DMS 273 (cell line): ENCODE data around the gene DUSP15.
"Not testable (repeated sequence)": the region's sequence is repeated elsewhere in the genome, so short reads cannot be mapped to it uniquely, and the experiment has no call there.

Source experiments
- DNase-seq: peaks from one replicate; lab custom pipeline; 2025; ENCODE audit not compliant: unreplicated experiment; lab: John Stamatoyannopoulos, UW

The DUSP15 gene, protein sequence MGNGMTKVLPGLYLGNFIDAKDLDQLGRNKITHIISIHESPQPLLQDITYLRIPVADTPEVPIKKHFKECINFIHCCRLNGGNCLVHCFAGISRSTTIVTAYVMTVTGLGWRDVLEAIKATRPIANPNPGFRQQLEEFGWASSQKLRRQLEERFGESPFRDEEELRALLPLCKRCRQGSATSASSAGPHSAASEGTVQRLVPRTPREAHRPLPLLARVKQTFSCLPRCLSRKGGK

DNA sequence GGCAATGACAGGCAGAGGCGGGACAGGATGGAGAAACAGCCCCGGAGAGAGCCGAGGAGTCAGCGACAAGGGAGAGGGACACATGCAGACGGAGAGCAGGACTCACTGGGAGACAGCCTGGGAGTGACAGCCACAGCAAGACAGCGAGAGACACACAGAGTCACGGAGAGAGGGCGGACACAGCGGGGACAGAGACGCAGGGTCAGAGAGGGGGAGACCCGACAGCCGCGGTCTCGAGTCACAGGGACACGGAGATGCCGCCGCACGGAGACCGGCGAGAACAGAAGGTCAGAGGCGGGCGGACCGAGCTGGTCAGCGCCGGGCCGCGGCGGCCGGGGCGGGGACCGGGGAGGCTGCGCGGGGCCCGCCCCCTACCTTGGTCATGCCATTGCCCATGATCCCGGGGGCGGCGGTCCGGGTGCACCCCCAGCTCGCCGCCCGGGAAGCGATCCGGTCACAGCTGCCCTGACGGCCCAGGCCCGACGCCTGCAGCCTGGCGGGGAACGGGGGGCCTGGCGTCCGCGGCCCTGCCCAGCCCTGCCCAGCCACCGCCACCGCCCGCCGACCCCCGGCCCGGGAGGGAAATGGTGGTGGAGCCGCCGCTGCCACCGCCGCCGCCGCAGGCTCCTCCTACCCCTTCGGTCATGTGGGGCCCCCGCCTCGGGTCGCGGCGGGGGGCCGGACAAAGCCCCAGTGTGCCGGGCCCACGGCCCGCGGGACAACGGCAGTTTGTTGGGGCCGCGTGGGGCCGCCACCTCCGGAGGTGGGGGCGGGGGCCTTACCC, at the start of gene DUSP15, which contains the start of gene TTLL9:
TSS of gene DUSP15 (minus strand) at position 586 of the 784 bp plus-strand sequence. CDS start at position 396, 190 bp downstream.
TSS of gene TTLL9 (plus strand) at position 693 of the 784 bp plus-strand sequence. CDS start 493 bp downstream, outside the sequence.
- DNase-seq: peak; percentile 46

DNA sequence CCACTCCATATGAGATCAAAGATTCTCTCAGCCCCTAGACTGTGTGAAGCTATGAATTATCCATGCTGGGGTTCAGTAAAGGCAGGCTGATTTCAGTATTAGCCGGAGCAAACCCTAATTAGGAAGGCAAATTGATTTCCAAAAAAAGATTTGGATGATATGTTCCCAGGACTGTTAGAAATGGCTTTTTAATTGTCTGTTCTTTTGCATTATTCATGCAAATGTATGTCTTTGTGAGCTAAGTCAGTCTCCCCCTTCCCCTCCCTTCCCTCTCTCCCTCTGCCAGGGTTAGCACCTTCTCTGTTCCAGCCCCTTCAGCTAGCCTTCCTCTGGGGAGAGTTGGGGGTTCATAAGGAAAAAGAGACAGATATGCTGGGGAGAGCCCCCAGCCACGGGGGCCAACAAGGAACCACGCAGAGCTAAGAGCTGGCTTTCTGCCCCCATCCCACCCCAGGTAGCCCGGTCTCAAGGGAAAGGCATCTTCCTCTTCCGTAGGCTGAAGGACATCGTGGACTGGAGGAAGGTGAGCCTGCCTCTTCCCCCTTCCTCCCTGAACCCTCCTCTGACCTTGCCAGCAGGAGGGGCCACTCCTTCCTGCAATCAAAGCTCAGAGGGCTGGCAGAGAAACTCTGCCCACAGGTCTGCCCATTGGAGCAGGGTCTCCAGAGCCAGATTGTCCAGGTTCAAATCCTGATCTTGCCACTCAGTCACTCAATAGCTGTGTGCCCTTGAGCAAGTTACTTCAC, 49.3 kb upstream of the DUSP15 start:
- no peak for DNase-seq

DNA sequence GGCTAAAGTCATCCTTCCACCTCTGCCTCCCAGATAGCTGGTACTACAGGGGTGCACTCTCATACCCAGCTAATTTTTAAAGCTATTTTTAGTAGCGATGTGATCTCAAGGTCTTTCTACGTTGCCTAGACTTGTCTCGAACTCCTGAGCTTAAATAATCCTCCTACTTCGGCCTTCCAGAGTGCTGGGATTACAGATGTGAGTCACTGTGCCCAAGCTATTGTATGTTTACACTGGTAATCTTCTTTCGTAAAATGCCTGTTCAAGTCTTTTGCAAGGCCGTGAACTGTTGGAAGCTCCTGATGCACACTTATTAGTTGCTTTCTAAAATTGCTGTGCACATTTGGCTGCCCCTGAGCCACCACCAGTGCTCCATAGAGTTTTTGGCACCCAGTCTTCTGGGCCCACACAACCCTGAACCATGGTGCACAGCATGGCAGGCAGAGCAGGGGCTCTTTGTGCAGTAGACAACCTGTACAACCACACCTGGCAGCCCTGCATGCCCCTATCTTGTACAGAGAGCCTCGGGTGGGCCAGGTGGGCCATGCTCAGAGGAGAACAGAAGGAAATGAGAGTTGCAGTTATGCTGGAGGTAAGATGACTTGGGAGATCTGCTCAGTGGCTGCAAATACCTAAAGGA, 48.3 kb upstream of the DUSP15 start:
- DNase-seq: no peak

DNA sequence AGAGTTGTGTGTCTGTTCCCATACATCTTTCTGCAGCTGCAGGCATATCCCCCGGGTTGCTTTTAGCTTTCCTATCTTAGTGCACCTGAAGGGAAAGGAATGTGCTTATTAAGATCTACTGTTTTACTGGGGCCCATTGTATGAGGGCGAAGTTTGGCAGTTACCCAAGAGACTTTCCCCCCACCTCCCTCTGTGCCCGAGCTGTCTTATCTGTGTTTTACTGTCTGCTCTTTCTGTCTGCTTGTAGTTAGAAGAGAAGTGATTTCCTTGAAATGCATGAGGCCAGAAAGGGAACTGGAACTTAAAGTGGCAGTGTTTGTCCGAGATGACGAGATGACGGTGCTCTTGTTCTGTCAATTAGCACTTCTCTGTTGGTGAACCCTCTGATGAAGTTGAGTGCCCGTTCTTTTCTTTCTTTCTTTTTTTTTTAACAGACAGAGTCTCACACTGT, 47.7 kb upstream of the DUSP15 start:
- DNase-seq: not testable (repeated sequence)

DNA sequence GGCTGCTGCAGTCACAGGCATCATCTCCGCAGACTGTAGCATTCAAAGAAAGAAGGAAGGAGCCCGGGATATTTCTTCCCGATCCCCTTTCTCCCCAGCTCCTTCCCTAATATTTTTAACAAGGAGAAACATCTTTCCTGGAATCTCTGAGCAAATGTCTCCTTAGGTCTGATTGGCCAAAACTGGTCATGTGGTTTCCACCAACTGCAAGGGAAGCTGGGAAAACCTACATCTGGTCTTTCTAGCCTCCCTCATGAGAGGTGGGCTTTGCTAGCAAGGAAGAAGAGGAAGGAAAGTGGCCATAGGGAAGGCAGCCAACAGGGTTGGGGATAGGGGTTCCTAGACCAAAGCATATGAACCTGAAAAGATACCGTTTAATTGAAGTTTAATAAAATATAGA, 46.4 kb upstream of the DUSP15 start:
- peak; percentile 42 for DNase-seq

DNA sequence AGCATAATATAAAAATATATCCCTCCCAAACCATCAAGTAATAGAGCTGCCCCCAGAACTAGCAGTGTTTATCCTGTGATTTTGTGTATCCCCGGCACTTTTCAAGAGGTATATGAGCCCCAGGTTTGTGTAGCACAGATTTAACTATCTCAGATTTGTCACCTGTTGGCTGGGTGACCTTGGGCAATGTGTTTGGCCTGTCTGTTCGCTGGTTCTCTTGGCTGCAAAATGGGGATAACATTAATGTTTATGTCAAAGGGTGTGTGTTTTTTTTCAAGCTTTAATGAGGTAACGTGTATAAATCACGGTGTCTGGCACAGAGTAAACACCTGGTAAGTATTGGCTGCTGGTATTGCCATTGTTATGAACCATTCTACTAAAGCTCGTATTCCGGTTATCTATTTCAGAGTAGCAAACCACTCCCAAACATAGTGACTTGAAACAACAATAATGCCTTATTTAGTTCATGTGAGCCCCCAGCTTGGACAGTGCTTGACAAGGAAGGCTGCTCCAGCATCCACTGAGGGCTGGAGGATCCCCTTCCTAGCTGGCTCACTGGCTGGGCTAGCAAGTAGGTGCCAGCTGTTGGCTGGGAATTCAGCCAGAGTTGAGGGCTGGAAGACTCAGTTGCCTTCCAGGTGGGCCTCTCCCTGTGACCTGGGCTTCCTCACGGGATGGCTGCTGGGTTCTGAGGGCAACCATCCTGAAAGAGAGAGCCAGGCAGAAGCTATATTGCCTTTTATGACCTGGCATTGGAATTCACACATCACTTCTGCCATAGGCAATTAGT, 45.4 kb upstream of the DUSP15 start:
- DNase-seq: peak; percentile 88

DNA sequence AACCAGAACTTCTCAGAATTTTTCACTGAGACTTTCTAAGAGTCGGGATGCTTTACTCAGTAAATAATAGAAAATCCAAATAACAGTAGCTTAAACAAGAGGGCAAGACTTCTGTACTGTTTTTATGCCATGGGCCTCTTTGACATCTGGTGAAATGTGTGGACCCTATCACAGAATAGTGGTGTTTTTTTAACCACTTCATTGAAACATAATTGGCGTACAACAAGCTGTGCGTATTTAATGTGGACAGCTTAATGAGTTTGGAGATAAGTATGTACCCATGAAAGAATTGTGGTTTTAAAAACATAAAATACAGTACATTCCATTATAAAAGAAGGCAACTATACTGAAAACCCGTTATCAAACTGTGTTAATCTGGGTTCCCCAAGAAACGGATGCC, 43.8 kb upstream of the DUSP15 start:
- DNase-seq: no peak

DNA sequence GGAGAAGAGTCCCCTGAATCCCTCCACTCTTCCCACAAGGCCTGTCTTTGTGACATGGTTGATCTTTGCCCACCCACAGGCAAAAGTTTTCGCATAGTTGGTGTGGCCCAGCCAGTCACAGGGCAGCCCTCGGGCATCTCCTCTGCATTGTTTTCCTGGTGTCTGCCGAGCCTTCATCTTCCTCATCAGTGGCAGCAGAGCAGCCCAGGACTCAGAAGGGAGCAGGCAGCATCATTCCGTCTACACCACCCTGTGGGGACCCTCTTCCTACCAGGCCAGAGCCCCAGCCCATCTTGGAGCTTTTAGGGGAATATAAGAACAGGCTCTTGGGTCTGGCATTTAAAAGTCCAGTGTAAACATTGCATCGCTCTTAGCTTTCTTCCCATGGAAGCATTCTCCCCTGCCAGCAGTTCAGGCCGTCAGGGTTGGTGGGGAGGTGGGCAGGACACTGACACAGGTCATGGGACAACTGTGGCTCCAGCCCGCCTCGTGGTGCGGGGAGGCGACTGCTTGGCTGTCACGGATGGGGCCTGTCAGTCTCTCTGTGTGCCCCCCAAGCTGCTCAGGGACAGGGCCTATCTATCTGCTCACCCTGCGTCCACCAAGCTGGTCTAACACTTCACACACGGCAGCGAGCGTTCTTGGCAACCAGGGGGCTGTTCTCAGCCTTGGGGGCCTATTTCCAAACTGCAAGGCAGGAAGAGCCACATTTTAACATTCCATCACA, 43.3 kb upstream of the DUSP15 start:
- no peak for DNase-seq

DNA sequence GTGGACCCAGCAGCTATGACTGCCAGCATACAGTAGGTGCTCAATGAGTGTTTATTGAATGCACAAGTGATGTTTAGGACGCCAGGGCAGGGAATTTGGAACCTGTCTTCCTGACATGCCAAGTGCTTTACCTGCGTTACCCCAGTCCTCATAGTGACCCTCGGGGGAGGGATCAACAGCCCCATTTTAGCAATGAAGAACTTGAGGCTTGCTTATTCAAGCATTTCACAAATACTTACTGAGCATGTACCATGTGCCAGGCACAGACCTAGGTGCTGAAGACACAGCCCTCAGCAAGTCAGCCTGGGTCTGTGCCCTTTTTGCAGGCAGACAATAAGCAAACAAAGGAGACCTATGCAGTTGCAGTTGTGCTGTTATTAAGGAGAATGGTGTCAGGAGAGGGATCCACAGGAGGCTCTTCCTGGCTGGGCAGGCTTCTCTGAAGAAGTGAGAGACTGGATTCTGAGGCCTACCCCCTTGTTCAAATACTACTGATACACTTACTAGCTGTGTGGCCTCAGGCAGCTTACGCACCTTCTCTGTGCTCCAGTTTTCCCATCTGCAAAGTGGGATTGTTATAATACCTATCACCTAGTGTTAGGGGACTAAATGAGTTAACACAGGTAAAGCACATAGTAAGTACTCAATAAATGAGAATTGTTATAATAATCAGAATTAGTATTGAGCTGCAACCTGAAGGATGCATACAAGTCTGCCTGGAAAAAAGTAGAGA, 39.9 kb upstream of the DUSP15 start:
- DNase-seq: no peak

DNA sequence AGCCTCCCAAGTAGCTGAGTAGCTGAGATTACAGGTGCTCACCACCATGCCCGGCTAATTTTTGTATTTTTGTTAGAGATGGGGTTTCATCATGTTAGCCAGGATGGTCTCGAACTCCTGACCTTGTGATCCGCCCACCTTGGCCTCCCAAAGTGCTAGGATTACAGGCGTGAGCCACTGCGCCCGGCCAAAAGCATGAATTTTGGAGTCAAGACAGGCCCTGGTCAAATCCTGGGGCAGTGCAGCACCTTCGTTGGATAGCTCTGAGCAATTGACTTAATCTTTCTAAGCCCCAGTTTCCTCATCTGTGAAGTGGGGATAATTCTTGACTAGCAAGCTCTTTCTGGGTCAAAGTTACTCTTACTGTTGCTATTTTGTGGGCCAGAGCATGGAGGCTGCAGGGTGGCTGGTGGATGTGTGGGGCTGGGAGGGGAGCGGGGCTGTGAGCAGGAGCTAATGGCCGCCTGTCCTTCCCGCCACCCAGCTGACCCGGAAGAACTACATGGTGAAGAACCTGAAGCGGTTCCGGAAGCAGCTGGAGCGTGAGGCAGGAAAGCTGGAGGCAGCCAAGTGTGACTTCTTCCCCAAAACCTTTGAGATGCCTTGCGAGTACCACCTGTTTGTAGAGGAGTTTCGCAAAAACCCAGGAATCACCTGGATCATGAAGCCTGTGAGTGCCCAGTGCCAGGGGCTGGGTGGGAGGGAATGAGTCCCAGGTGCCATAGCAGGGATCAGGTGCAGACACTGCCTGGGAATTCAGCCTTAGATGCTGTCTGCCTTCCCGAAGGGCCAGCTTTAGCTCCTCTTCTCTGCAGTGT, 39.1 kb upstream of the DUSP15 start:
- DNase-seq: no peak

DNA sequence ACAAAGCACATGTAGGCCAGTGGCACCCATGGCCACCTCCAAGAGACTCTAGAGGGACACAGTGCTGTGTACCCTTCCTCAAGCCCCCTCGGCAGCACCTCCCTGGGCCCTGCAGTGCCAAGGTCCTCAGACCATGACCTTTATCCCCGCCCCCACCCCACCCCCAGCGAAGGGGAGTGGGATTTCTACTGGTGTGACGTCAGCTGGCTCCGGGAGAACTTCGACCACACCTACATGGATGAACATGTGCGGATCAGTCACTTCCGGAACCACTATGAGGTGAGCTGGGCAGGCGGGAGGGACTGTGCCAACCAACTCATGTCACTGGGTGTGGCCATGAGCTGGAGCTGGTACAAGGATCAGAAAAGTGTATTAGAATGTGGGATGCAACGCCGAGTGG, 38.1 kb upstream of the DUSP15 start:
- DNase-seq: no peak

DNA sequence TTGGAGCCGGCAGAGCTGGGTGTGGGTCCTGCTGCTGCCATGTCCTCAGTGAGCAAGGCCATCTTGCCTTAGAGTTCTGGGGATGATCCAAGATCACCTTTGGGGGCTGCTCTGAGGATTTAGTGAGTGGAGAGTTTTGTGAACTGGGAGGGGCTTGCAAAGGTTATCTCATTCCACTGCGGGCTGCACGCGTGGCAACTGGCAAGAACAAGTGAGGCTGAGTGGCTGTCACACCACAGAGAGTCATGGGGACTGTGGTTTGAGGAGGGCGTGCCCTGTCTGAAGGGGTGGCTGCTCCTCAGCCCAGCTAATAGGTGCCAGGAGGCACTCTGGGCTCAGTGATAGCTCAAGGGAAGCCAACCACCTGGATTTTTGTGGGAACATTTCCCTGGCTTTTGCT, 37.7 kb upstream of the DUSP15 start:
- DNase-seq: no peak

DNA sequence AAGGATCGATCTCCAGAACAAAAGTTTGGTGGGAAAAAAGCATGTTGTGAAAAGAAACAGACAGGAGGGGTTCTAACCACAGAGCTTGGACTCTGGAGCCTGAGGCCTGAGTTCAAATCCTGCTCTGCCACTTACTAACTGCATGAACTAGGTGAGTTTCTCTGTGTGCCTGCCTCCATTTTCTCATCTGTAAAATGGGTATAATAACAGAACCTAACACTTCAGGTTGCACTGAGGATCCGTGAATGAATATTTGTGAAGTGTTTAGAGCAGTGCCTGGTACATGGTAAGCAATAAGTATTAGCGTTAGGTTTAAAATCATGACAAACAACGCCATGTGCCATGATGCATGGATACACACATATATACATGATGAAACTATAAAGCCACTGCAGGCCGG, 36.7 kb upstream of the DUSP15 start:
- DNase-seq: no peak

DNA sequence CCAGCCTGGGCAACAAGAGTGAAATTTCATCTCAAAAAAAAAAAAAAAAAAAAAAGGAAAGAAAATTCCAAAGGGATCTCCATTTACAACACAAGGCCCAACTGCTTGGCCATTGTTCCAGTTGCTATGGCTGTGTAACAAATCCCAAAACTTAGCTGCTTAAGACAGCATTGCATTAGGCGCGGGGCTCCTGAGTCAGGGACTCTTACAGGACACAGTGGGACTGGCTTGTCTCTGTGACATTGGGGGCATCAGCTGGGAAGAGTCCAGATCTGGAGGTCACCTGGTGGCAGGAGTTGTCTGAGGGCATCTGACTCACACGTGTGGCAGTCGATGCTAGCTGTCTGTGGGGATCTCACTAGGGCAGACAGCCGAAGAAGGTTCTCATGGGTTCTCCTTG, 35.7 kb upstream of the DUSP15 start:
- no peak for DNase-seq

DNA sequence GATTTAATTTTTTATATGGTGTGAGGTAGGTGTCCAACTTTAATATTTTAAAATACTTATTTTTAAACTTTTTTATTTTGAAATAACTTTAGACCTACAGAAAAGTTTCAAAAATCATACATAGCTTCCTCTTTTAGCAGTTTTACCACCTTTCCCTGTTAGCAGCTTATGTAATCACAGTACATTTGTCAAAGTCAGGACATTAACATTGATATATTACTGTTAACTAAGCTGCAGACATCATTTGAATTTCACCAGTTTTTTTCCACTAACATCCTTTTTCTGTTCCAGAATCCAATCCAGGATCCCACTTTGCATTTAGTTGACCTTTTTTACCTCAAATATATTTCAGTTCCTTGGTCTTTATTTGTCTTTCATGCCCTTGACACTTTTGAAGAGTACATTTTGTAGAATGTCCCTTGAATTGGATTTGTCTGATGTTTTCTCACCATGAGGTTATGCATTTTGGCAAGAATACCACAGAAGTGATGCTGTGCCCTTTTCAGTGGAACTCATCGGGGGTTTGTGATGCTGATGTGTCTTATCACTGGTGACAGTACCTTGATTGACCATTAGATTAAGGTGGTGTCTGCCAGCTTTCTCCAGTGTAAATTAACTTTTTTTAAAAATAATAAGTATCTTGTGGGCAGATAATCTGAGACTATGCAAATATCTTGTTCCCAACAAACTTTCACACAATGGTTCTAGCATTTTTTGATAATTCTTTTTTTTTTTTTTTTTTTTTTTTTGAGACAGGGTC, 33.5 kb upstream of the DUSP15 start:
- no peak for DNase-seq

DNA sequence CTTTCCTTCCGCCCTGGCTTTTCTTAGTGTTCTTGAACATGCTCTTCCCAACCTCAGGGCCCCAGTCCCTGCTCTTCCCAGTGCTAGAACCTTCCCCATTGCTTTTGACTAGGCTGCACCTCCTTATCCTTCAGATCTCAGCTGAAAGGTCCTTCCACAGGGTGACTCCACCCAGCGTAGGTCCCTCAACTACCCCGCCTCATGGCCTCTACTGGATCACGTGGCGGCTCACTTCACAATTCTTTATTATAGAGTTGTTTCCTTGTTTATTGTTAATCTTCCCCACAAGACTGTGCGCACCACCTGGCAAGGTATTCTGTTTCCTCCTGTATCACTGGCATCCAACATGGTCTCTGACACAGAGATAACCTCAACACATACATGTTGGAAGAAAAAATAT, 31.3 kb upstream of the DUSP15 start:
- no peak for DNase-seq

DNA sequence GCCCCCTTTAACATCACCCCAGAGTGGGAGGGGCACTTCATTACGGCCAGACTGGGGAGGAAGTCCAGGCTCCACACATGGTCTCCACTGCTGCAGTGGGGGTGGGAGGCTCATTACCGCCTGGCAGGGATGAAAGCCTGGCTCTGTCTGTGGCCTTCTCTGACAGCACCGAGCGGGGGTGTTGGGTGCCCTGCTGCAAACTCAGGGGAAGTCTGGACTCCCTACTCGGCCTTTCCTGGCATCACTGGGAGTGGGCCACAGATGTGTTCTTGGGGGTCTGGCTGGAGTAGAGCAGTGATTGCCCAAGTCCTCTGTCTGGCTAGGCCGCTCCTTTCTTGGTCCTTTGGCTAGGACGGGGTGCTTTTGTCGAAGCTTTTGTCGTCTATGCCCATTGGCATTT, 27.2 kb upstream of the DUSP15 start:
- DNase-seq: no peak

DNA sequence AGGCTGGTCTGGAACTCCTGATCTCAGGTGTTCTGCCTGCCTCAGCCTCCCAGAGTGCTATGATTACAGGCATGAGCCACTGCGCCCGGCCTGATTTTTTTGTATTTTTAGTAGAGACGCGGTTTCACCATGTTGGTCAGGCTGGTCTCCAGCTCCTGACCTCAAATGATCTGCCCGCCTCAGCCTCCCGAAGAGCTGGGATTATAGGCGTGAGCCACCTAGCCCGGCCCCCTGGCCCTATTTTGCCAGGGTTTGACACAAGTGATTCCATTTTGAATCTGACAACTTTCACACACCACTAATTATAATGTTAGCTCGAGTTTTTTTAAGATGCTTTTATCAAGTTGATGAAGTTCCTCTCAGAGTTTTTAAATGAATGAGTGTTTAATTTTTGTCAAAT, 25.7 kb upstream of the DUSP15 start:
- no peak for DNase-seq
